Lung microvascular endothelial cell (primary cell): ENCODE data around the gene BLCAP. TPM values are rescaled to one million over a fixed set of nuclear protein-coding genes. Genes with fewer than 3 reads are reported as not detected.
A peak's percentile ranks its signal among the peaks of the same experiment; 100 is the strongest.
"Not testable (repeated sequence)": the region's sequence is repeated elsewhere in the genome, so short reads cannot be mapped to it uniquely, and the experiment has no call there.

Source experiments
- DNase-seq, 2 donors: peaks; one replicate each; pipeline versions ENCODE4 v3.0.0 to v3.0.0-alpha.2; 2010; ENCODE audit warnings: low read depth in 2 of 2
- total RNA-seq: library from RNA; depleted of rRNA; stranded (reverse); fragments of >200 nt; gene quantifications from 2 replicates; pipeline ENCODE4 v1.2.1, GENCODE V29; 2014

BLCAP gene
- total RNA-seq, 1 donor from 2014 or later: 83.3 TPM

DNA sequence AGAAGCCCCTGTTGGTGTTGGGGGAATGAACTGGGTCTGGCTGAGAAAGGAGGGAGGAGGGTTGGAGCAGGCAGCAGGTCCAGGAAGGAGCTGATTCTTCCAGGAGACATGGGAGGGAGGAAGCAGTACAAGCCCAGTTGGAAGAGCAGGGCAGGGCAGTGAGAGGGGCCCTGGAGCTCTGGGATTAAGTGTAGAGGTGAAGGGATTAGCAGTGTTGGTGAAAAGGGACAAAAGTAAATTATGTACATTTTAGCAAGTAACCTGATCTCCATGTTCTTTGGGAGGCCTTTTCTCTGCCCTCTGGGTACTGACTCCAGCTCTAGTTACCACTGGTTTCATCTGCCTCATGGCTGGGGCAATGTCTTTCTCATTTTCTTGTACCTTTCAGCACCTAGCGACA, 41.5 kb downstream of the BLCAP start:
- not testable (repeated sequence) for DNase-seq

DNA sequence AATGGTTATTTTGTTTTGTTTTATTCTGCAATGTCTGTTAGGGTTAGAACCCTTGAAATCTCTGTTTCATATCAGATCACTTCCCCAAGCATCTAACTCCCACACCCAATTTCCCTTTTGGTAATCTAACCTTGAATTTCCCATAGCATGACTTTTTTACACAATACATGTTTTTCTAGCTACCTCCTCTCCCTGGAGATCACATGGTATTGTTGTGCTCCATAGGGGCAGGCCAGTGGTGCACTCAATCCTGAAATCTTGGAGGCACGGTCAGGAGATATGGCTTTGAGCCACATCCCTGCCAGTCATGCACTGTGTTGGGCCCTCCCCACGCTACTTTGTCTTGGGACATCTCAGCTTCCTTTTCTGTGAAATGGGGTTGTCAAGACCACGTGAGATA, 43.3 kb downstream of the BLCAP start:
- DNase-seq: no peak

DNA sequence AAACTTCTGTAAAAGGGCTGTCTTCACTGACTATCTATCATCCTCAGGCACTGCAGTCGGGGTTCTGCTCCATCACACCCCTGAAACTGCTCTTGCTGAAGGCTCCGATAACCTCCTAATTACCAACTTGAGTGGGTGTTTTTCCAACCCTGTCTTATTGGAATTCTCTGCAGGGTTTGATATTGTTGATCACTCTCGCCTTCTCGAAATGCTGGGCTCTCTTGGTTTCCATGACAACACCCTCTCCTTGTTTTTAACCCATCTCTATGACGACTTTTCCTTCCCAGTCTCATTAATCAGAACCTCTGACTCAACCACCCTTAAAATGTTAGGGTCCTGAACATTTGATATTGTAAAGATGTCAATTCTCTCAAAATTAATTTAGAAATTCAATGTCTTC, 46.1 kb downstream of the BLCAP start:
- DNase-seq: peak in 1 of 2 donors; percentile 29

DNA sequence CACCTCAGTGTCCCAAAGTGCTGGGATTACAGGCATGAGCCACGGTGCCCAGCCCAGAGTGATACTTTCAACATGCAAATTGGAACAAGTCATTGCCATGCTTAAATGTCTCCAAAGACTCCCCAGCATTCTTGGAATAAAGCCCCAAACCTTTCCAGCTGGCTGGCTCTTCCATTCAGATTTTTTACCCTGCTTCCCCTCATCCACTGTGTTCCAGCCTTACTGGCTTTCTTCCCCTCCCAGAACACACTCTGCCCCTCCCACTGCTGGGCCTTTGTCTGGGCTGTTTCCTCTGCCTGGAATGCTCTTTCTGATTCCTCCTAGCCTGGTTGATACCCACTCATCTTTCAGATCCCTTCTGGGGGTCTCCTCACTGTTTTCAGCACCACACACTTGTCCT, 46.8 kb downstream of the BLCAP start:
- DNase-seq: no peak

DNA sequence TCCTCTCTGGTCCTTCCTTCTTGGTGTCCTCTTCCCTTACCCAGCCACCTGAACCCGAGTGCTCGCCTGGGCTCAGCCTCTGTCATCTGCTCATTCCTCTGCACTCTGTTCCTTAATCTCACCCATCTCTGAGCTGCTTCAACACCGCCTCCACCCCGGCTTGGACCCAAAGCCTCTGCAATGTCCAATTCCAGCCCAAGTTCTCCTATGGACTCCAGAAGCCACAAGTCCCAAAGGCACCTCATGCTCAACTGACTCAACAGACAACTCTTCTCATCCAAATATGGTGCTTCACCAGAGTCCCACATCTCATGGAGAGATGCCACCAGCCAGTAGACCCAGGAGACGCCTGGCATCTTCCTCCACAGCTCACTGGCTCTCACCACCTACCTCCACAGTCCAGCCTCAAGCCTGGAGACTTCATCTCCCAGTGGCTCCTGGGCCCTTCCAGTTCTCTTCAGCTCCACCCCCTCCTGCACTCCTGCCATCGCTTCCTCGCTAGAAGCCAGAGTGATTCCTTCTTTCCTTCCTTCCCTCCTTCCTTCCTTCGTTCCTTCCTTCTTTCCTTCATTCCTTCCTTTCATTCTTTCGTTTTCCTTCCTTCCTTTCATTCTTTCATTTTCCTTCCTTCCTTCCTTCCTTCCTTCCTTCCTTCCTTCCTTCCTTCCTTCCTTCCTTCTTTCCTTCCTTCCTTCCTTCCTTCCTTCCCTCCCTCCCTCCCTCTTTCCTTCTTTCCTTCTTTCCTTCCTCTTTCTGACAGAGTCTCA, 47.6 kb downstream of the BLCAP start:
- DNase-seq: no peak

DNA sequence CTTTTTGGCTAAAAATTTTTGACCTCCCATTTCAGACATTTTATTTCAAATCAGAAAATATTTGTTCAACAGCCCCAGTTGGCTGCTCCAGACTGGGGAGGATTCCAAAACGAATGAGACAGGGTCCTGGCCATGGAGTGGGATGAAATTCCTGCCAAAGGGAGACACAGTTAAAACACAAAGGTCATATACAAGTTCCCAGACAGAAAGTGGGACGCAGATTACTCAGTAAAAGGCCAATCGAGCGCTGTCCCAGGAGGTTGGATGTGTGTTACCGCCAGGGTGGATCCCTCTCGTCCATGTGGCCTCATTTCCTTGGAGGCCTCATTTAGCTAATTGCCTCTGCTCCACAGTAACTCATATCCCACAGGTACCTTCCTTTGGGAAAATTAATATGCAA, 48.4 kb downstream of the BLCAP start:
- no peak for DNase-seq

DNA sequence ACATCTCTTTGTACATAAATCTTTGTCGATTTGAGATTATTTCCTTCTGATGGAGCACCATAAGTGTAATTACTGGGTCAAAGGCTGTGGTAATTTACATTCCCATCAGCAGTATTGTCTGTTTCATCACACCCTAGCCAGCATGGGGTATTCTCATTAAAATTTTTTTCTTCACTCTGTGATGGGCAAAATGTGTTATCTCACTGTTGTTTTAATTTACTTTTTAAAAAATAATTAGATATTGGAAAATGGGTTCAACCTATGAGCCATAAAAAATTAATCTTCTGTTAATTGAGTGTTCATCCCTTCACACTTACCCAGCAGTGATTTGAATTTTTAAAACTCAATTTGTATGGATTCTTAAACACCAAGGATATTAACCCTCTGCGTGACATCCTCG, 50.6 kb downstream of the BLCAP start:
- DNase-seq: no peak

DNA sequence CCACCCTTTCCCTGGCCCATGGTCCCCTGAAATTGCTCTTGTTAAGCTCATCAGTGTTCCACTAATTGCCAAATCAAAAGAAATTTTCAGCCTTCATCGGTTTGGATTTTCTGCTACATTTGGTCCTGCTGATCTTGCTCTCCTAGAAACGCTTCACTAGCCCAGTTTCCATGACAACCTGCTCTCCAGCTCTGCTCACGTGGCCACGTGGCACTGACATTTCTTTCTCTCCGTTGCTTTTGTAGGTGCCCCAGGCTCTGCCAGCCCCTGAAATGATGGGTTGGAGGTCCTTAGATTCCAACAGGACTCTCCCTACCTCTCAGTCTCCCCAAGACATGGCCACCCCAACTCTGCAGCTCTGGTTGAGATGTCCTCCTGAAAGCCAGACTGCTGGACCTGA, 52.4 kb downstream of the BLCAP start:
- DNase-seq: no peak

DNA sequence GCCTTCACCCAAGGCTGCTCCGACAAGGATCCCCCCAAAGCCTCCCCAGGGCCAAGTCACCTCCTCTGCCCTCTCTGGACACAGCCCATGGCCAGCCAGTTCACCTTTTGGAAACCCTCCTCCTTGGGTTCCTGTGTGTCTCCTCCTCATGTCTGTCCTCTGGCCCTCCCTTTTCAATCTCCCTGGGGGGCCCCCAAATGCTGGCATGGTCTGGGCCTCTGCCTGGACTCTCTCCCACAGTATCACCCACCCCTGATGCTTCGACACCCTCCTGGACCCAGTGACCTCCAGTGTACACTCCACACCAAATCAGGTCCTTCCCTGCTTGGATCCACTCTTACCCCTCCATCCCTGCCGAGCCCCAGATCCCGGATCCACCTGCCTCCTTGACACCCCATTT, 53.3 kb downstream of the BLCAP start:
- no peak for DNase-seq

DNA sequence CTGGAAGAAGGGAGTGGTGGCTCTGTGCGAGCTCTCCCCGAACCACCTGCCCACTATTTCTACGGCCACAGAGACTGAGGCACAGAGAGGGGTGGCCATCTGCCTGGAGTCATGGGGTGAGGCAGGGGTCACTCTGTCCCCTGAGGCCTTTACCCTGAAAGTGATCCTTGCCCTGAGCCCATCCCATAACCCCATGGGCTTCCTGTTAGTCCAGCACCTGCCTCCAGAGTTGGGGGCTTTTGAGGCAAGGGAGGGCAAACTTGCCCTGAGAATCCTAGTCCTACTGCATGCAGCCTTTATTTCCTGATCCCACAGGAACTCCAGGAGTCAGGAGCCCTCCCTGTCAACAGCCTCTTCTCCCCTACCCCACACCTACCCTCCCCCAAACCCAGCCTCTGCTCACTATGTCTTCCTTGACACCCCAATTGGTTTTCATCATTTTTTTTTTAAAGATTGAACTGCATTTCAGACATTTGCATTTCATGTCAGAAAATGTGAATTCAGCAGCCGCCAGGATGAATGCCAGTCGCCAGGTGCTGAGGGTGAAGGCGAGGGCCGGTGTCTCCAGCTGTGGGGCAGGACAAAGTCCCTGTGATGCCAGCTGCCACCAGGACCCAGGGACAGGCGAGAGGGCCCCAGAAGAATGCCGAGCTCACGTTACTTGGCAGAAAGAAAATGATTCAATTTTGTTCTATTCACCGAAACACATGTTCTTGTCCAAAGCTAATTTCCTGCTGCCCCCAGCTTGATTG, 54.3 kb downstream of the BLCAP start:
- no peak for DNase-seq

DNA sequence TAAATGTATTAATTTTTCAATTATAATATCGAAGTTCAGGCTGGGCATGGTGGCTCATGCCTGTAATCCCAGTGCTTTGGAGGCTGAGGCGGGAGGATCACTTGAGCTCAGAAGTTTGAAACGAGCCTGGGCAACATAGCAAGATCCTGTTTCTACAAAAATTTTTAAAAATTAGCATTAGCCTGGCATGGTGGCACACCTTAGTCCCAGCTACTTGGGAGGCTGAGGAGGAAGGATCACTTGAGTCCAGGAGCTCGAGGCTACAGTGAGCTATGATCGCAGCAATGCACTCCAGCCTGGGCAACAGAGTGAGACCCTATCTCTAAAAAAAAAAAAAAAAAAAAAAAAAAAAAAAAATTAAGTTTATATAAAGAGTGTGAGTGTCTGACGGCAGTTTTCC, 55.2 kb downstream of the BLCAP start:
- DNase-seq: not testable (repeated sequence)

DNA sequence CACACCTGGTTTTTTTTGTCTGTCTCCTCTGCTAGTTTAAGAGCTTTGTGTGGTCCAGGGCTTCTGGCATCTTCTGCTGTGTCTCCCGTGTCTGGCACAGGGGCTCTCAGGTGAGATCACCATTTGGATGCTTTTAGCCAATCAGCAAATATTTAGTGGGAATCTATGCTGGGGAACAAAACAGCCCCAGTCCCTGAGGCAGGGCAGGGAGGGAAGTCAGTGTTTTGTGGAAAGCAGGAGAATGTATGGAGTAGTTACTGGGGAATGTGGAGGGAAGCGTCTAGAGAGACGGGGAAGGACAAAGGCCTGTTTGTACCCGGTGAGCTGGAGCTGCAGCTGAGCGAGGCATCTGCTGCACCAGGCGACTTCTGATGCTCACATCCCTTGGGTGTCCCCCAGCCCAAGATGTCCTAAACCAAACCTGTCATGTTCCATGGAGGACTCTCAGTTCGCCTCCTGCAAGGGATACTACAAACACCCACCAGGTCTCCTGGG, 55.9 kb downstream of the BLCAP start:
- DNase-seq: no peak

DNA sequence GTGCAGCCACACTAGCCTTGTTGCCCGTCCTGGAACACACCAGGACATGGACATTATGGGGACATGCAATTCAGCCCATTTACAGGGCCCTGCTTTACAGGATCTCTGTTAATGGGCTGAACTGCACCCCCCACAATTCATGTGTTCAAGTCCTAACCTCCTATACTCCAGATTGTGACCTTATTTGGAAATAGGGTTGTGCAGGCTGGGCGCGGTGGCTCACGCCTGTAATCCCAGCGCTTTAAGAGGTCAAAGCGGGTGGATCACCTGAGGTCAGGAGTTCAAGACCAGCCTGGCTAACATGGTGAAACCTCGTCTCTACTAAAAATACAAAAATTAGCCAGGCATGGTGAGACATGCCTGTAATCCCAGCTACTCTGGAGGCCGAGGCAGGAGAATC, 57.5 kb downstream of the BLCAP start:
- DNase-seq: not testable (repeated sequence)

DNA sequence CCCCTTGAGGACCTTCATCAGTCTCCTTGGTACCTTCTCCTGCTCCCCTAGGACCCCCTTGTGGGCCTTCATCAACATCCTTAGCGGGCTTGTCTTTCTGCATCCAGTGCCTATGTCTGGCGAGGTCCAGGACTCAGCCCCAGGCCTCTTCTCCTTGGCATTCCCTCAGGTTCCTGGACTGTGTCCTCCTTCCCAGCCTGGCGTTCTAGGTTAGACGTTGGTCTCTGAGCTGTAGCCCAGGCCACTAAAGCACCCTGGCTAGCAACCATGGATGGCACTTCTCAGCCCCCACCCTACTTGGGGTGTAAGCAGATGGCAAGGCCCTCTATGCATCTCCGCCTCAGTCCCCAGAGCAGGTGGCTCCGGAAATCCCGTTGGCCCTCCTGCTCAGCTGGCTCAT, 58.1 kb downstream of the BLCAP start:
- DNase-seq: no peak

DNA sequence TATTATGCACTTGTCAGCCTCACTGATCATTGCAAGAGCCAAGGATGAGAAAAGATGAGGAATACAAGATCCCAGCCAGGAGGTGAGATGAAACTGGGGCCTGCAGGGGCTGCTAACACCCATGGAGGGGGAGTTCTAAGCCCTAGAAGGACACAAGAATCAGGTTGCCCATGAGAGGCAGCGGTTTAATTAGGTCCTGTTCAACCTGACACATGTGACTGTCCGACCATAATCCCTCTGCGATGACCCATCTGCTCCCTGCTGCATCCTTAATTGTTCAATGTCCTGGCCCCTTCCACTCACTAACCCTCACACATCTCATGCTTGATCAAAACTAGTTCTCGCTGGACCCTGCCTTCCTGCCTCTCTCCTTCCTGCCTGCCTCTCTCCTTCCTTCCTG, 58.8 kb downstream of the BLCAP start:
- DNase-seq: no peak

Other genes starting within 250 kb of the BLCAP start
- 10.1 and 10.5 TPM in 2 replicates for gene MANBAL, start 238.2 kb downstream of the BLCAP start, total RNA-seq
- gene SRC, start 181.7 kb downstream of the BLCAP start, total RNA-seq: 1.4 and 4.1 TPM in 2 replicates
- gene NNAT, start 6.6 kb downstream of the BLCAP start, total RNA-seq: 0.22 TPM in 1 of 2 replicates, not detected in the other
- gene CTNNBL1, start 166.2 kb upstream of the BLCAP start, total RNA-seq: 19.4 and 23.4 TPM in 2 replicates